ENCODE measurements around the gene BTBD3.

Gene BTBD3

DNA sequence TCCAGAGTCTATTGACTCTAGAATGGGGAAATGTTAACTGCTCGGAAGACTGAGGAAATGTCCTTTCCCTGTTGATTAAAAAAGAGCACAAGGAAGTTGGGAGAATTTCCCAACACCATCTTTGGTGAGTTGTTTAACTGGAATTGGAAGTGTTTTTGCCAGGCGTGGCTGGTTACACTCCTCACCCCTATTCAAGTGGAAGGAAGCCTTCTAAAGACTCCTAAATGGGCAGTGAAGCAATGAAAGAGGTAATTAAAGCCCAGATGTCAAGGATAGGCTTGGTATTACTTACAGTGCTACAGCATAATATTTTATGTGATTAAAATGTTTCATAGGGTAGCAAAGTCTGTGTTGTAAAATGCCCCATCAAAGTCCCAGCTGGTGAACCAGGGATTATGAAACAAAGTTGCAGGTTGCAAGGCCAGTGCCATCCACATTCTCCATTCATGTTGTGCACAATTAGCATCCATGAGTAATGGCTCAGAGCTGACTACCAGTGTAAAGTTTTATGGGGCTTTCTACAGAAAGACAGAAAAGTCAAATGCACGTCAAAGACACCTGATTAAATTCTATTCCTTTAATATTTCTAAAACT, 52.6 kb downstream of the BTBD3 start:
- DNase-seq (ENCODE audit: low spot score): no peak

DNA sequence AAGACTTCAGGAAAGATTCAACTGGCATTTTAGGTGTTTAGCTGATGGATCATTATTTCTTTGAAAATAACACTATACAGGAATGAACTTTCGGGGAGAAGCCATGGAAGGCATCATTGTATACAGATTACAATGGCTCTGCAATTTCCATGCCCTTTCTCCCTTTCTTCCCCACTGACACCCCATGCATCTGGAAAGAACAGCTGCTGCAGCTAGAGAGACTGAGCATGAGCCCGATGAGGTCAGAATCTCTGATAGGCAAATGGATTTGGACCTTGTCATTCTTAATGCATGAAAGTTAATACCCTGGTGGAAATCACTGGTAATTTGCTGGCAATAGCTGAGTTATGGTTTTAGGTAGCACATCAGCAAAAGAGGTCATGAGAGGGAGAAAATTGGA, 54.8 kb downstream of the BTBD3 start:
- no peak for DNase-seq (ENCODE audit: low spot score)
